Measurements from ENCODE around the gene HBA2.
"Not testable (repeated sequence)": the region's sequence is repeated elsewhere in the genome, so short reads cannot be mapped to it uniquely, and the experiment has no call there.

DNA sequence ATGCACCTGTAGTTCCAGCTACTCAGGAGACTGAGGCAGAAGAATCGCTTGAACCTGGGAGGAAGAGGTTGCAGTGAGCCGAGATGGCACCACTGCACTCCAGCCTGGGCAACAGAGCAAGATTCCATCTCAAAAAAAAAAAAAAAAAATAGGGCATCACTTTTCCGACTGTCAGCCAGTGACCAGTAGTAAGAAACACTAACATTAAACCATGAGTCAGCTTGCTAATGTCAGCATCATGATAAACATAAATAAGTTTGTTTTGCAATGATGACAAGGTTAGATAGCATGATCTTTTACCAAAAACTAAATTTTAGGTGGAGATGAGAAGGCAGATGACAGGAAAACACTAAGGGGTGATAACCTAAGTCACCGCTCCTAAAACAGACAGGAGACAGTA, 36.7 kb downstream of the HBA2 start:
- TF ChIP-seq, protein P1, sequence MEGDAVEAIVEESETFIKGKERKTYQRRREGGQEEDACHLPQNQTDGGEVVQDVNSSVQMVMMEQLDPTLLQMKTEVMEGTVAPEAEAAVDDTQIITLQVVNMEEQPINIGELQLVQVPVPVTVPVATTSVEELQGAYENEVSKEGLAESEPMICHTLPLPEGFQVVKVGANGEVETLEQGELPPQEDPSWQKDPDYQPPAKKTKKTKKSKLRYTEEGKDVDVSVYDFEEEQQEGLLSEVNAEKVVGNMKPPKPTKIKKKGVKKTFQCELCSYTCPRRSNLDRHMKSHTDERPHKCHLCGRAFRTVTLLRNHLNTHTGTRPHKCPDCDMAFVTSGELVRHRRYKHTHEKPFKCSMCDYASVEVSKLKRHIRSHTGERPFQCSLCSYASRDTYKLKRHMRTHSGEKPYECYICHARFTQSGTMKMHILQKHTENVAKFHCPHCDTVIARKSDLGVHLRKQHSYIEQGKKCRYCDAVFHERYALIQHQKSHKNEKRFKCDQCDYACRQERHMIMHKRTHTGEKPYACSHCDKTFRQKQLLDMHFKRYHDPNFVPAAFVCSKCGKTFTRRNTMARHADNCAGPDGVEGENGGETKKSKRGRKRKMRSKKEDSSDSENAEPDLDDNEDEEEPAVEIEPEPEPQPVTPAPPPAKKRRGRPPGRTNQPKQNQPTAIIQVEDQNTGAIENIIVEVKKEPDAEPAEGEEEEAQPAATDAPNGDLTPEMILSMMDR (IDR thresholded peaks at IDR 0.05) = not testable (repeated sequence)
- TF ChIP-seq EP300 (IDR thresholded peaks at IDR 0.05; ENCODE audit: low read depth); POLR2AphosphoS5 (IDR thresholded peaks at IDR 0.05): not testable (repeated sequence)

Measured in transverse colon (tissue), 4 donors.